T1000 (cell line): ENCODE results near the gene CLDN24.

Experiments
- DNase-seq: peaks from one replicate; lab custom pipeline; 2025; ENCODE audit warnings: mixed read lengths; lab: John Stamatoyannopoulos, UW

CLDN24 gene

DNA sequence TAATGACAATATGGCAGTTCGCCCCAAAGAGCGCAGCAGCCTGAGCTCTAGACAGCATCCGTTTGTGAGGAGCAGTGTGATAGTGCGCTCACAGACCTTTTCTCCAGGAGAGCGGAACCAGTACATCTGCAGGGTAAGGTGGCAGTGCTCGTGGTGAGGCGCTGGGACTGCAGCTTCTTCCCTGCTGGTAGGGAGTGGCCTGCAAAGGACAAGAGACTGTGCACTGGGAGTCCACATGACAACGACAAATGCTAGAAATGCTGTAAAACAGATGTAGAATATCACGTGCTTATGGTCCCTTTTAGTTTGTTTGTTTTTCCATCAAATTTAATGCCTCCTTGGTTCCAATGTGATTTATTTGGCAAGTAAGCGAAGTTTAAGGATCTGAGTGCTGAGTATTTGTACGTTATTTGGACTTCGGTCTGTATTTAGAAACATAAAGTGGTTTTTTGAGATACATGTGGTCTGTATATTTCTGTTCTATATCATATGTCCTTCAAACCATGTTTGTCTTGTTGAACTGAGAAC is 37.9 kb downstream of the CLDN24 start:
- no peak for DNase-seq

DNA sequence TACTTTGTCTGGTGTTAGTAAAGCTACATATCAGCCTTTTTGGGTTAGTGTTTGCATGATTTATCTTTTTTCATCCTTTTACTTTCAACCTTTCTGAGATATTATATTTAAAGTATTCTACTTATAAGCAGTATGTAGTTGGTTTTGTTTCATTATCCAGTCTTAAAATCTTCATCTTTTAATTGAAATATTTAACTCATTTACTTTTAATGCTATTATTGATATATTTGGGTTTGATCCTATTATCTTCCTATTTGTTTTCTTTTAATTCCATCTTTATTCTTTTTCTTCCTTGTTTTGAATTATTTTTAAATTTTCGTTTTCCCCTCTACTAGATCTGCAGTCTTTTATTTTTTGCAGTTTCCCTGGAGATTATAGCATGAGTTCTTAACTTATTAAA is 46.1 kb downstream of the CLDN24 start:
- DNase-seq = no peak

DNA sequence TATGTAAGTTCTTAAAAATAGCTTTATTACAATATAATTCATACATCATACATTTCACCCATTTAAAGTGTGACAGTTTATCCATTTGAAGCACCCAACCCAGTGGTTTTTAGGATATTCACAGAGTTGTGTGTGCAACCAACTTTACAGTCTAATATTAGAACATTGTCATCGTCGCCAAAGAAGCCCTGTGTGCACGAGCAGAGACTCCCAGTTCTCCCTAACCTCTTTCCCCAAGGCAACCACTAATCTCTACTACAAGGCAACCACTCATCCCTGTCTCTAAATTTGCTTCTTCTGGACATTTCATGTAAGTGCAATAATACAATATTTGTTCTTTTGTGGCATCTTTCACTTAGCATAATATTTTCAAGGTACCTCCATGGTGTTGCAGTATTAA is 49.8 kb downstream of the CLDN24 start:
- DNase-seq = no peak
